Panc1 (cell line): ENCODE measurements around the gene SMURF2. TPM values are rescaled to one million over a fixed set of nuclear protein-coding genes. Genes with fewer than 3 reads are reported as not detected.
A peak's percentile ranks its signal among the peaks of the same experiment; 100 is the strongest.

Experiments used
- ATAC-seq: fragments of 200-7000 bp; cut with Tn5 transposase; 2 replicates; pipeline ENCODE4 v1.9.1; 2020; ENCODE audit warnings: mild to moderate bottlenecking, moderate library complexity
- BruUV-seq: library from RNA; stranded (reverse); fragments of 400-500 nt; replicated peaks from 2 replicates; lab custom pipeline; 2021; lab: Mats Ljungman, UMichigan
- CTCF ChIA-PET: fragments of 300-600 bp; sonication (Branson Sonifier 250); formaldehyde crosslinking; loops from one replicate; lab custom pipeline; 2022; ENCODE audit warnings: antibody characterized with exemption; lab: Charles Lee
- POLR2A ChIA-PET: fragments of 300-600 bp; sonication (Branson Sonifier 250); formaldehyde crosslinking; loops from one replicate; lab custom pipeline; 2022; ENCODE audit warnings: antibody characterized with exemption; lab: Charles Lee
- DNase-seq: peaks from one replicate; pipeline ENCODE4 v3.0.0-alpha.2; 2010; ENCODE audit warnings: low read depth, low spot score
- H3K27ac ChIP-seq: 2 replicates; pipeline ENCODE4 v1.5.1; 2011; ENCODE audit warnings: mild to moderate bottlenecking, low read length, inconsistent platforms
- H3K27me3 ChIP-seq: fragments of 200-500 bp; sonication (Bioruptor generic); 2 replicates; pipeline ENCODE4 v1.6.0; 2014; ENCODE audit warnings: low read length, inconsistent platforms; ENCODE audit not compliant: control insufficient read depth, insufficient read depth
- H3K36me3 ChIP-seq: fragments of 200-500 bp; sonication (Bioruptor generic); 2 replicates; pipeline ENCODE4 v1.5.1; 2014; ENCODE audit warnings: inconsistent platforms, mild to moderate bottlenecking, low read length, moderate library complexity; ENCODE audit not compliant: control insufficient read depth, insufficient read depth
- H3K4me1 ChIP-seq: 2 replicates; pipeline ENCODE4 v1.5.1; 2011; ENCODE audit warnings: inconsistent platforms, mild to moderate bottlenecking, low read length, moderate library complexity; ENCODE audit not compliant: control insufficient read depth, insufficient read depth
- H3K4me3 ChIP-seq, 2 experiments: 2 replicates each; pipeline ENCODE4 v1.5.1; 2011 to 2012; ENCODE audit warnings: low read depth in 2 of 2, low read length in 2 of 2, mild to moderate bottlenecking in 2 of 2, inconsistent platforms in 1 of 2, moderate library complexity in 1 of 2
- H3K9me3 ChIP-seq: fragments of 200-500 bp; sonication (Bioruptor generic); 2 replicates; pipeline ENCODE4 v1.5.1; 2014; ENCODE audit warnings: low read depth, mild to moderate bottlenecking, inconsistent platforms, low read length, moderate library complexity; ENCODE audit not compliant: control insufficient read depth, insufficient read depth
- CTCF ChIP-seq: fragments of 450-650 bp; IDR thresholded peaks from 2 replicates; pipeline ENCODE4 v1.5.1; 2017; ENCODE audit warnings: mild to moderate bottlenecking
- POLR2AphosphoS5 ChIP-seq: IDR thresholded peaks from 2 replicates; pipeline ENCODE4 v1.6.1; 2012; ENCODE audit warnings: mild to moderate bottlenecking, low read depth, low read length, moderate library complexity
- REST ChIP-seq, 2 experiments: IDR thresholded peaks; 2 replicates each; pipeline ENCODE4 v1.6.1; 2011 to 2012; ENCODE audit warnings: low read depth in 2 of 2, control low read depth in 1 of 2, low read length in 1 of 2, mild to moderate bottlenecking in 1 of 2, moderate library complexity in 1 of 2; ENCODE audit not compliant: insufficient read depth in 1 of 2
- SIN3A ChIP-seq: IDR thresholded peaks from 2 replicates; pipeline ENCODE4 v1.6.1; 2012; ENCODE audit warnings: low read depth, mild to moderate bottlenecking, low read length, moderate library complexity, borderline replicate concordance; ENCODE audit not compliant: insufficient read depth
- TCF7L2 ChIP-seq: IDR thresholded peaks from 2 replicates; pipeline ENCODE4 v1.6.1; 2011; ENCODE audit warnings: mild to moderate bottlenecking, low read depth, low read length, inconsistent platforms
- in situ Hi-C: cut with HindIII; loops from 2 replicates; pipeline ENCODE4 v1.10.0; 2016; ENCODE audit warnings: low sequenced_read_pairs, low pct_unique_long_range_greater_than_20kb
- intact Hi-C: fragments of 100-400 bp; cut with micrococcal nuclease; formaldehyde crosslinking; loops from one replicate; pipeline ENCODE4 v1.10.0; 2022; ENCODE audit not compliant: unreplicated experiment
- total RNA-seq: library from RNA; stranded (reverse); gene quantifications from one replicate; pipeline ENCODE4 v1.2.1, GENCODE V29; 2021; ENCODE audit not compliant: unreplicated experiment

Gene SMURF2
- total RNA-seq, 1 experiment from 2014 or later: 21.3 TPM

- in situ Hi-C loops: no loop called here
Measured at GRCh38 chr17:64657610-64658125, 4.4 kb downstream of the SMURF2 start.

GRCh38 chr17:64655704-64656103 lies 6.4 kb downstream of the SMURF2 start:
- Histone ChIP-seq H3K4me1 (peaks cover 43% of the 10 kb centered on the region), H3K9me3 (no peaks in the 10 kb centered on the region), H3K27ac (no peak overlapping the region), H3K36me3 (no peaks in the 10 kb centered on the region; the same call in none of the 2 replicates), H3K27me3 (no peaks in the 10 kb centered on the region), H3K4me3 (no peak overlapping the region)
- no peak for ATAC-seq
- POLR2A ChIA-PET: no interaction called here
- intact Hi-C loops (no loop called here), in situ Hi-C loops (no loop called here)
- DNase-seq: no peak
- BruUV-seq: no TSS peak
- CTCF ChIA-PET: no interaction called here
- TF ChIP-seq TCF7L2 (no peak), REST (IDR thresholded peaks at IDR 0.05; ENCODE audit: insufficient read depth in 1 of 2, low read depth in 2 of 2, low read length in 1 of 2) (no peak), POLR2AphosphoS5 (no peak), CTCF (no peak), SIN3A (no peak)

More at GRCh38 chr17:64657610-64658125, 4.4 kb downstream of the SMURF2 start:
- POLR2A ChIA-PET: interaction anchor here (0.6 kb wide), 1 partner anchor 19 kb away, joined by 4 read pairs; no protein-coding TSS in a partner anchor
- H3K36me3 ChIP-seq: peaks cover 5% of the 10 kb centered on the region
- H3K27me3 ChIP-seq: no peaks in the 10 kb centered on the region
- CTCF ChIA-PET: interaction anchor here (0.6 kb wide), 1 partner anchor 54 kb away, joined by 9 read pairs; no protein-coding TSS in a partner anchor
- peaks cover 30% of the 10 kb centered on the region for H3K4me1 ChIP-seq
- DNase-seq (no peak), ATAC-seq (no peak)
- TF ChIP-seq TCF7L2 (no peak), POLR2AphosphoS5 (no peak), SIN3A (no peak), REST (IDR thresholded peaks at IDR 0.05; ENCODE audit: insufficient read depth in 1 of 2, low read depth in 2 of 2, low read length in 1 of 2) (no peak), CTCF (no peak)
- H3K9me3 ChIP-seq: no peaks in the 10 kb centered on the region
- peak overlapping the region; percentile 63 for H3K27ac ChIP-seq
- H3K4me3 ChIP-seq: peak overlapping the region in 1 of 2 experiments; percentile 16; a peak in 1 of 4 replicates
- intact Hi-C loops: no loop called here
- BruUV-seq: no TSS peak
